GM21786 (cell line): Measurements from ENCODE around the gene TTPAL.

ENCODE experiments used
- ATAC-seq: cut with Tn5 transposase; IDR thresholded peaks from one replicate; pipeline ENCODE4 v1.9.1; 2021; ENCODE audit not compliant: unreplicated experiment

Gene TTPAL

DNA sequence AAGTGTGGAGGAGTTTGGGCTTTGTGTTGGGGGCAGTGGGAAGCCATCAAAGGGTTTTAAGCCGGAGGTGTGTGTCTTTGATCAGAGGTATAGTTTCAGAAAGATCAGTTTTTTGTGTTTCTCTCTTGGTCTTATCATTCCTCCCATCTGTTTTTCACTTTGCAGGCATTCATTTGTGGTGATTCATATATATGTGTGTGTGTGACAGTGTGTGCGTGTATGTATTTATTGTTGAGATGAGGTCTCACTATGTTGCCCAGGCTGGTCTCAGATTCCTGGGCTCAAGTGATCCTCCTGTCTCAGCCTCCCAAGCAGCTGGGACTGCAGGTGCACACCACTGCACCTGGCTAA, 57.3 kb downstream of the TTPAL start:
- no peak for ATAC-seq

DNA sequence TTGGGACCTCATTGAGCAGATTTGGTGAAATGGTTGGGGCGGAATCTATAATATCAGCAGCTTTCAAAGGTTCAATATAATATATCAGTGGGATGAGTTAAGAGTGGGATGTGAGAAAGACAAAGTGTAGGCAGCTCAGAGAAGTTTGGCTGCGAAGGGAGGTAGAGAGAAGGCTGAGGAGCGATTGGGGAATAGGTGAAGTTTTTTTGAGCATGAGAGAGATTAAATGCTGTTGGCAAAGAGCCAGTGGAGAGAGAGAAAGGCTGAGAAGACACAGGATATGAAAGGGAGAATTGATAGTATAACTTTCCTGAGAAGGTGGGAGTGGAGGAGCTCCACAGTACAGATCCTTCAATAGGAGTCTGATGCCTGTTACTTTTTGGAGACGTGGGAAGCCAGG, 58.3 kb downstream of the TTPAL start:
- ATAC-seq = no peak

DNA sequence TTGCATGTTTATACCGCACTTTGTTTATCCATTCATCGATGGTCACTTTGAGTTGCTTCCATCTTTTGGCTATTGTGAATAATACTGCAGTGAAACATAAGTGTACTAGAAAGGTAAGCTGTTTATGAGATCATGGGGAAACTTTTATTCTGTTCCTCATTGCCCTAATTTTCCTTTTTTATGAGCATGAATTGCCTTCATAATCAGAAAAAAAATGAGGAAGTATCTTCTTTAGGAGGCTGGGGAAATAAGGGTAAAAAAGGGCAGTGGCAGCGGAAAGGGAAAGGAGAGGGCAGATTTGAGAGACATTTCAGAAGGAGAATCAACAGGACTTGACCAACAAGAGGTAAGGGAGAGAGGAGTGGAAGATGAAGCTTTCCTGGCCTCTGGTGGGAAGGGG, 60.5 kb downstream of the TTPAL start:
- ATAC-seq = no peak

DNA sequence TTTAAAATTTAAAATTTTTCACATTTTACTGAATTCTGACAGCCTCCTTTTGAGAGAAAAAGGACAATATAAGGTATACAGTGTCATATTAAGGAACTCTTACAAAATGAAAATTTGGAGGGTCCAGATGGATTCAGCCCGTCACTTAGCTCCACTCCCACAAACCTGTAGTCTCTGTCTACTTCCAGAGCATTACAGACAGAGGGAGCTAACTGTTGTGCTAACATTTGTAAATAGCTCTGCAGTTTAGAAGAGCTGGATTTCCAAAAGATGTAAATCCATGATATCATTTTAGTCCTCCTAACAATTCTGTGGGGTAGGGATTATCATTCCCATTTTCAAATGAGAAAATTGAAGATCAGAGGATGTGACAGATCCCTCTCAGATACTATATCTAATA, 62.3 kb downstream of the TTPAL start:
- ATAC-seq = no peak

DNA sequence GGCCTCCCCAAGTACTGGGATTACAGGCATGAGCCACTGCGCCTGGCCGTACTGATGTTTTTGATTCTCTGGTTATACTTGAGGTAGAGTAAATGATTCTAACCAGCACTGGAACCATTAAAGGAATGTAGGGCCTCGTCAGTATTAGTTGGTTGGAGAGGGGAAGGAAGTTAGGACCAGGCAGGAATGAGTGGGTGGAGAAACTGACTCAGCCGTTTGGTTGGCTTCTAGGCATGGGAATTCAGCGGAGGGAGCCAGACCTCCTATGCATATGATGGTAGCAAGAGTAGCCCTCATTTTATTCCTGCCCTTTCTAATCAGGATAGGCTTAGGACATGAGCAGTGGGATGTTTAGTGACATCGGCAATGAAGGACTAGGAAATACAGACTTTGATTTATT, 65.2 kb downstream of the TTPAL start:
- ATAC-seq = no peak

DNA sequence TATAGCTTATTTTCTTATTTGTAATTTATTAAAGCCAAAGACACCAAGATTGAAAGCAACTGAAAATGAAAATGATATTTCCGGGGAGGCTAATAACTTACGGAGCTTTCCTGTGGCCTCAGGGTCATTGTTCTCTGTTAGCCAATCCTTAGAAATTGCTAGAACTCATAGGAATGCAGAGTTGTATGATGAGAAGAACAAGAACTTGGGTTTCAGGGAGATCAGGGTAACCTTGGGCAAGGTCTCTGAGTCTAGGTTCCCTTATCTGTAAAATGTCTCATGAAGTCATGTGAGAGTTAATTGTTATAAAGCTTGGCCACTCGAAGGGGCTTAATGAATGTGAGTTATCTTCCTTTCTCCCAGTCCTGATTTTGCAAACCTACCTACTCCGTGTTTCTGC, 66.3 kb downstream of the TTPAL start:
- ATAC-seq = no peak

DNA sequence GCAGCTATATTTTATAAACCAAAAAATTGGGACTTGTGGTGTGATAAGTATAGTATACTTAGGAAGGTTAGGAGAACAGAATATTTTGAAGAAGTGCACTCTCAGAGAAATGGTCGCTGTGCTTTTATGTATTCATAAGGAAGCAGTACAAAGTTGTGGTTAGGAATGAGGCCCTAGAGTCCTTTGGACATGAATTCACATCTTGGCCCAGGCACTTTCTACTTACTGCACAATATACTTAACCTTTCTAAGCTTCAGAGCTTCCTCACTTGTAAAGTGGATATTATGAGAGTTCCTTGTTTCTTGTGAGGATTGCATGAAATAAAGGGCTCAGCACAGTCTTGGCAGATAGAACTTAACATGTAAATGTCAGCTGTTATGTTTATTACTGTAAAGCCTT, 67.2 kb downstream of the TTPAL start:
- ATAC-seq = no peak

DNA sequence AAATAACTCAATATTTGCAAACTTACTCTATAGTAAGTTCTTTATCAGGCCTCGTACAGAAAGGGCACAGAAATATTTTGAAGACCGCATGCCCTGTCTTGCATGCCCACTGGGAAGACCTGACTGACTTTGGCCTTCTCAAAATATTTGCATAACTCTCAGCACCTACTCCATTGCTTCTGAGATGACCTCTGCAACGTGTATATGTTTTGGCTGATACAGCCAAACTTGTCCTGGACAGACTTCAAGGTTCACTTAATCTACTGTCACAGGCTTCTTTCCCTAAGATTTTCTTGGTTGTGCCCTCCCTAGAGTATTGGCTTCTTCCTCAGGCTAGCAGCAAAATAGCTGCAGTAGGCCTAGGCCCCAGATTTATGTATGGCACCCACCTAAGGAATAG, 67.7 kb downstream of the TTPAL start:
- no peak for ATAC-seq
